Mesothelial cell of epicardium (in vitro differentiated cells): ENCODE data around the gene SERTAD4. TPM values are rescaled to one million over a fixed set of nuclear protein-coding genes. Genes with fewer than 3 reads are reported as not detected.
"Not testable (repeated sequence)": the region's sequence is repeated elsewhere in the genome, so short reads cannot be mapped to it uniquely, and the experiment has no call there.

Experiments
- DNase-seq, 2 experiments: peaks; one replicate each; pipeline ENCODE4 v3.0.0; 2021; ENCODE audit warnings: low spot score in 2 of 2; ENCODE audit not compliant: unreplicated experiment in 2 of 2
- H3K27ac Mint-ChIP-seq: 2 replicates; pipeline ENCODE4 v1.8.0; 2021; ENCODE audit warnings: mixed read lengths
- H3K27me3 Mint-ChIP-seq: 2 replicates; pipeline ENCODE4 v1.8.0; 2021; ENCODE audit warnings: low read depth, mixed read lengths
- H3K36me3 Mint-ChIP-seq: 2 replicates; pipeline ENCODE4 v1.8.0; 2021; ENCODE audit warnings: mixed read lengths
- H3K4me1 Mint-ChIP-seq: 2 replicates; pipeline ENCODE4 v1.8.0; 2021; ENCODE audit warnings: mixed read lengths
- H3K4me3 Mint-ChIP-seq: 2 replicates; pipeline ENCODE4 v1.8.0; 2021; ENCODE audit warnings: mild to moderate bottlenecking, moderate library complexity, mixed read lengths
- H3K9me3 Mint-ChIP-seq: 2 replicates; pipeline ENCODE4 v1.8.0; 2021; ENCODE audit warnings: mixed read lengths
- CTCF ChIP-seq: fragments of 200-600 bp; sonication (generic); IDR thresholded peaks from one replicate; pipeline ENCODE4 v1.5.0; 2021; ENCODE audit warnings: antibody characterized with exemption; ENCODE audit not compliant: unreplicated experiment
- total RNA-seq: library from RNA; stranded (reverse); gene quantifications from 3 replicates; pipeline ENCODE4 v1.2.1, GENCODE V29; 2021

Gene SERTAD4
- 7.4 to 8.2 TPM (median 8.1 TPM) in 3 replicates for total RNA-seq

- peaks cover 33% of the 10 kb centered on the region for H3K4me1 Mint-ChIP-seq
- DNase-seq = peak; percentile 49 to 75
- H3K36me3 Mint-ChIP-seq = no peaks in the 10 kb centered on the region
- no peak for TF ChIP-seq CTCF
- peak within 1 kb of the TSS; percentile 86 for H3K27ac Mint-ChIP-seq
- peak within 1 kb of the TSS; percentile 80 for H3K4me3 Mint-ChIP-seq
- no peaks in the 10 kb centered on the region for H3K9me3 Mint-ChIP-seq
- peaks cover 14% of the 10 kb centered on the region for H3K27me3 Mint-ChIP-seq
Measured at GRCh38 chr1:210232511-210233215, at the start of gene SERTAD4. Gene SERTAD4 (plus strand): TSS chr1:210232796. CDS start chr1:210237961, 5,165 bp downstream.

GRCh38 chr1:210185063-210185462 is 47.5 kb upstream of the SERTAD4 start:
- H3K27ac Mint-ChIP-seq = no peak overlapping the region
- H3K4me1 Mint-ChIP-seq = no peaks in the 10 kb centered on the region
- TF ChIP-seq CTCF = no peak
- no peak for DNase-seq
- no peak overlapping the region for H3K4me3 Mint-ChIP-seq
- H3K36me3 Mint-ChIP-seq = no peaks in the 10 kb centered on the region
- H3K9me3 Mint-ChIP-seq = no peaks in the 10 kb centered on the region
- no peaks in the 10 kb centered on the region for H3K27me3 Mint-ChIP-seq

GRCh38 chr1:210187849-210188606 is 44.6 kb upstream of the SERTAD4 start:
- not testable (repeated sequence) for H3K9me3 Mint-ChIP-seq, H3K4me1 Mint-ChIP-seq, DNase-seq, H3K27me3 Mint-ChIP-seq, H3K27ac Mint-ChIP-seq, H3K4me3 Mint-ChIP-seq, H3K36me3 Mint-ChIP-seq

GRCh38 chr1:210189426-210189825 is 43.2 kb upstream of the SERTAD4 start:
- Mint-ChIP-seq H3K4me1 (no peaks in the 10 kb centered on the region), H3K9me3 (no peaks in the 10 kb centered on the region), H3K36me3 (no peaks in the 10 kb centered on the region), H3K27ac (no peak overlapping the region), H3K4me3 (no peak overlapping the region), H3K27me3 (no peaks in the 10 kb centered on the region)
- DNase-seq = no peak
- no peak for TF ChIP-seq CTCF

GRCh38 chr1:210195635-210196160 is 36.9 kb upstream of the SERTAD4 start:
- H3K27ac Mint-ChIP-seq = no peak overlapping the region

GRCh38 chr1:210196266-210196665 is 36.3 kb upstream of the SERTAD4 start:
- not testable (repeated sequence) for H3K27ac Mint-ChIP-seq

More at GRCh38 chr1:210195635-210196160, 36.9 kb upstream of the SERTAD4 start:
- no peak for DNase-seq
- H3K27me3 Mint-ChIP-seq = peaks cover 4% of the 10 kb centered on the region
- H3K4me1 Mint-ChIP-seq = no peaks in the 10 kb centered on the region
- no peaks in the 10 kb centered on the region for H3K9me3 Mint-ChIP-seq
- H3K36me3 Mint-ChIP-seq = peaks cover 8% of the 10 kb centered on the region
- TF ChIP-seq CTCF = no peak
- no peak overlapping the region for H3K4me3 Mint-ChIP-seq

More at GRCh38 chr1:210196266-210196665, 36.3 kb upstream of the SERTAD4 start:
- H3K27me3 Mint-ChIP-seq, H3K36me3 Mint-ChIP-seq, H3K9me3 Mint-ChIP-seq, DNase-seq, H3K4me3 Mint-ChIP-seq, H3K4me1 Mint-ChIP-seq: not testable (repeated sequence)
